ENCODE results near the gene FIGNL1.

DNA sequence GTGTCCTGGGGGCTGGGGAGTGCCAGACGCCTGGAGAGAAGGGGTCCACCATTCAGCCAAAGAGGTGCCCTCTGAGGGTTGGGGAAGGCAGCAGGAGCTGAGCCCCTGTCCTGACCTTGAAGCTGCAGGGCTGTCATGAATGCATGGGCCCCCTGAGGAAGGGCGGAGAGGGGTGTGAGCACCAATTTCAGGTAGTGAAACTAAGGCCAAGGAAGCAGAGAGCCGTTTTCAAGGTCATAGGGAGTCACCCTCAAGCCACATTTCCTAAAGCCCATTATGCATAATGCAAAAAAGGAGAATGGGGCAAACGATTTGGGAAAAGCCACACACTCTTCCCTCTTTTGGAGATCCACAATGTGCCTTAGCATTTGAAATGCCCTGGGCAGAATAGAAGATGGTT, 37.2 kb downstream of the FIGNL1 start:
- TF ChIP-seq POLR2AphosphoS5 (IDR thresholded peaks at IDR 0.05; ENCODE audit: low read depth, low read length) = no peak
- TF ChIP-seq POLR2A (IDR thresholded peaks at IDR 0.05; ENCODE audit: low read depth, low read length) = no peak
- no peak for TF ChIP-seq TAF1 (IDR thresholded peaks at IDR 0.05; ENCODE audit: borderline replicate concordance, low read depth, low read length)

Data from GM12892 (cell line).